Adrenal gland (tissue), 5 donors: ENCODE results near the gene LTC4S.

ENCODE experiments used
- POLR2A ChIP-seq, 2 donors: fragments of 450-650 bp; IDR thresholded peaks; one replicate each; pipeline ENCODE4 v1.6.1; 2017; ENCODE audit warnings: antibody characterized with exemption in 2 of 2, mild to moderate bottlenecking in 2 of 2, moderate library complexity in 1 of 2
- TF ChIP-seq, protein P1 (sequence below), 6 experiments: fragments of 450-650 bp in 4 of 6; fragments of 200-600 bp in 2 of 6; sonication (generic) in 1 of 6; IDR thresholded peaks; 1 replicate in 5 of 6; 2 replicates in 1 of 6; pipeline versions ENCODE4 v1.5.1 to v1.8.0; 2016 to 2021; ENCODE audit warnings: antibody characterized with exemption in 6 of 6, mild to moderate bottlenecking in 2 of 6, moderate library complexity in 1 of 6
- donor health status: DM: no; HTN: no; CAD: no.

DNA sequence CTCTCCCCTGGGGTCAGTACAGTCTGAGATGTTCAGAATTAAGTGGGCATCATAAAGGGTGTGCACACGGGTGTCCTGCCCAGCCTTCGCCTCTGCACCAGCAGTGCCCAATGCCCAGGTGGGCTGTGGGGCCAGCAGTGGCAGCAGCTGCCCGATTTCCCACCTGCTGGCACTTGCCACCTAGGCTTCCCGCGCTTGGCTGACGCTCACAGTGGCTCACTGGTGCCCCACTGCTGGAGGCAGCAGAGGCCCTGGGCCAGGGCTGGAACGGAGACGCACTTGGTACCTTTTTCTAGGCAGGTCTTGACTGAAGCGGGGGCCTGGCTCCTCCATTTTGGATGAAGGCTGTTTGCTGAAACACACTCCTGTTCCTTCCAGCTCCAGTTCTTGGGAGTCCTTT, 47.8 kb downstream of the LTC4S start:
- TF ChIP-seq POLR2A (IDR thresholded peaks at IDR 0.05) = no peak
- TF ChIP-seq, protein P1, sequence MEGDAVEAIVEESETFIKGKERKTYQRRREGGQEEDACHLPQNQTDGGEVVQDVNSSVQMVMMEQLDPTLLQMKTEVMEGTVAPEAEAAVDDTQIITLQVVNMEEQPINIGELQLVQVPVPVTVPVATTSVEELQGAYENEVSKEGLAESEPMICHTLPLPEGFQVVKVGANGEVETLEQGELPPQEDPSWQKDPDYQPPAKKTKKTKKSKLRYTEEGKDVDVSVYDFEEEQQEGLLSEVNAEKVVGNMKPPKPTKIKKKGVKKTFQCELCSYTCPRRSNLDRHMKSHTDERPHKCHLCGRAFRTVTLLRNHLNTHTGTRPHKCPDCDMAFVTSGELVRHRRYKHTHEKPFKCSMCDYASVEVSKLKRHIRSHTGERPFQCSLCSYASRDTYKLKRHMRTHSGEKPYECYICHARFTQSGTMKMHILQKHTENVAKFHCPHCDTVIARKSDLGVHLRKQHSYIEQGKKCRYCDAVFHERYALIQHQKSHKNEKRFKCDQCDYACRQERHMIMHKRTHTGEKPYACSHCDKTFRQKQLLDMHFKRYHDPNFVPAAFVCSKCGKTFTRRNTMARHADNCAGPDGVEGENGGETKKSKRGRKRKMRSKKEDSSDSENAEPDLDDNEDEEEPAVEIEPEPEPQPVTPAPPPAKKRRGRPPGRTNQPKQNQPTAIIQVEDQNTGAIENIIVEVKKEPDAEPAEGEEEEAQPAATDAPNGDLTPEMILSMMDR (IDR thresholded peaks at IDR 0.05) = no peak
